Fibroblast of mammary gland (primary cell): Measurements from ENCODE around the gene SBF2.
A peak's percentile ranks its signal among the peaks of the same experiment; 100 is the strongest.

ENCODE experiments used
- DNase-seq: peaks from one replicate; pipeline ENCODE4 v3.0.0-alpha.2; 2010; ENCODE audit warnings: low read depth
- H3K4me3 ChIP-seq: 2 replicates; pipeline ENCODE4 v1.5.1; 2011; ENCODE audit warnings: low read depth, mild to moderate bottlenecking, low read length, moderate library complexity; ENCODE audit not compliant: control insufficient read depth
- TF ChIP-seq, protein P1 (sequence below): conservative IDR thresholded peaks from 2 replicates; pipeline ENCODE4 v1.5.1; 2011; ENCODE audit warnings: low read depth, low read length, inconsistent platforms; ENCODE audit not compliant: control insufficient read depth, insufficient read depth

Gene SBF2

DNA sequence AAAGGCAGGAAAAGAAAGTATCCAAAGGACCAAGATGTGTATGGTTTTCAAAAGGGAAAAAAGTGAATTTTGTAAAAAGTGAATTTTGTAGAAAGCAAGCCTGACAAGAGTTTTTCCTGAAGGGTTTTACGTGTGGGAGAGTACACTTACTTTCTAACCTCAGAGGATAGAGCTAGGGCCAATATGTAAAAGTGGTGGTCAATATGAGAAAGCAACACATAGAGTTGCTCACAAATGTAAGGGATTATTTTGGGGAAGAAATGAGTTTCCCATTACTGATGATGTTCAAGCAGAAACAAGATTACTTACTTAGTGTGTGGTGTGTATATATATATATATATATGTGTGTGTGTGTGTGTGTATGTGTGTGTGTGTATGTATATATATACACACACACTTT lies 467.6 kb downstream of the SBF2 start:
- TF ChIP-seq, protein P1, sequence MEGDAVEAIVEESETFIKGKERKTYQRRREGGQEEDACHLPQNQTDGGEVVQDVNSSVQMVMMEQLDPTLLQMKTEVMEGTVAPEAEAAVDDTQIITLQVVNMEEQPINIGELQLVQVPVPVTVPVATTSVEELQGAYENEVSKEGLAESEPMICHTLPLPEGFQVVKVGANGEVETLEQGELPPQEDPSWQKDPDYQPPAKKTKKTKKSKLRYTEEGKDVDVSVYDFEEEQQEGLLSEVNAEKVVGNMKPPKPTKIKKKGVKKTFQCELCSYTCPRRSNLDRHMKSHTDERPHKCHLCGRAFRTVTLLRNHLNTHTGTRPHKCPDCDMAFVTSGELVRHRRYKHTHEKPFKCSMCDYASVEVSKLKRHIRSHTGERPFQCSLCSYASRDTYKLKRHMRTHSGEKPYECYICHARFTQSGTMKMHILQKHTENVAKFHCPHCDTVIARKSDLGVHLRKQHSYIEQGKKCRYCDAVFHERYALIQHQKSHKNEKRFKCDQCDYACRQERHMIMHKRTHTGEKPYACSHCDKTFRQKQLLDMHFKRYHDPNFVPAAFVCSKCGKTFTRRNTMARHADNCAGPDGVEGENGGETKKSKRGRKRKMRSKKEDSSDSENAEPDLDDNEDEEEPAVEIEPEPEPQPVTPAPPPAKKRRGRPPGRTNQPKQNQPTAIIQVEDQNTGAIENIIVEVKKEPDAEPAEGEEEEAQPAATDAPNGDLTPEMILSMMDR: no peak
- no peak overlapping the region for H3K4me3 ChIP-seq
- no peak for DNase-seq

DNA sequence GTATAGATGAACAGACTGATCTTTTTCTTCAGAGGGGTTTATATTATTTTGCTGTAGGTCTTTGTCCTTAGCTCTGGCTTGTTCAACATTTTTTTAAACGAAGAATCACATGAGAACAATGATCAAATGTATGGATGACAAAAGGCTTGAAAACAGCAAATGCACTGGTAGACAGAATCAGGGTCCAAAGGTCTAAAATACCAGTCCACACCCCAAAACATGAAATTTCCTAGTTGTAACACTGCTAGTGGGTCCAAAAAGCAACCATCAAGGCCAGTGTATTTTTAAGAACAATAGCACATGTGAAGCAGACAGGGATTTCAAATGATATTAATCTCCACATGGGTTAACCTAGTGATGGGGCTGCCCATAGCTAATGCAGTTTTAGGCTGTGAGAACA lies 468.1 kb downstream of the SBF2 start:
- TF ChIP-seq, protein P1: no peak
- DNase-seq: no peak
- H3K4me3 ChIP-seq: no peak overlapping the region

DNA sequence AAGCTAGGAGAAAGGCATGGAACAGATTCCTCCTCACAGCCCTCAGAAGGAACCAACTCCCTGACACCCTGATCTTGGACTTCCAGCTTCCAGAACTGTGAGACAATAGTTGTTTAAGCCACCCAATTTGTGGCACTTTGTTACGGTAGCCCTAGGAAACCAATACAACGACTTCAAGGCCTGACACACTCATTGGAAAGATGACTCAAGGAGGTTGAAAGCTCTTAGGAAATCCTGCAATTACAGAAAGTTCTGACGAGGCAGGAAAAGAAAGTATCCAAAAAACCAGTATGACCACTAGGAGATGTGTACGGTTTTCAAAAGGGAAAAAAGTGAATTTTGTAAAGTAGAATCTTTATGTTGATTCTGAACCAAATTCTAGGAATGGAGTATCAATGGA lies 468.7 kb downstream of the SBF2 start:
- H3K4me3 ChIP-seq: no peak overlapping the region
- peak; percentile 85 for DNase-seq
- TF ChIP-seq, protein P1: peak; percentile 24

DNA sequence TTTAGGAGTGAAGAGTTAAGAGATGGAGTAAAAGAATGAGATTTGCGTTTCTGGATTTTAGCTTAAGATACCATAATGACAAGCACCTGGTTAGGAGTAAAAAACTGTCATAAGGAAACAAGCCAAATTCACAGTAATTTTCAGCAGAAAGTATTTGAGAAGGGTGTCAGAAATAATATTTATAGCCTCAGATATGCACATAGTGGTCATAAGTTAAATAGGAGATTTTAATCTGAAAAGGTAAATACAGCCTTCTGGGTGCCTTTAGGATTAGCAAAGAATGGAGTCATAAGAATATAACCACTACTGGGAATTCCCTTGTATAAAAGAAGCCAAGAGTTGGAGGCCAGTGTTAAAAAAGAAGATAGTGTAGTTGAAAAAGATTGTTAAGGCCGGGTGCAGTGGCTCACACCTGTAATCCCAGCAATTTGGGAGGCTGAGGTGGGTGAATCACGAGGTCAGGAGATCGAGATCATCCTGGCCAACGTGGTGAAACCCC lies 470.1 kb downstream of the SBF2 start:
- TF ChIP-seq, protein P1: no peak
- no peak for DNase-seq
- H3K4me3 ChIP-seq: no peak overlapping the region

DNA sequence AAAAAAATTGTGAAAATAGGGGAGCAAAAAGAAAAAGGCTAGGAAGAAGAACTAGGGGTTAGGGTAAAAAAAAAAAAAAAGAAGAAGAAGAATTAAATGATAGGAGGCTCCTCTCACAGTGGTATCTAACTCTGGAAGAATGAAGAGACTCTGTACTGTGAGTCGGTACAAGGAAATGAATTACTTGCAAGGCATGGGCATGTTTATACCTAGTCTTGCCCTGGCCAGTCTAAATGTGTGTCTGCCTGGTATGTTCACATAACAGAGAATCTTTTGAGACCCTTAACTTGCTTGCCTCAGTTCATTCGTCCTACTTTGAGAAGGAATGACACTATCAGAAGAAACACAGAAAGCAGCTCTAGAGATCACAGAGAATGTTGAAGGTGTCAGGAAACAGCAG lies 470.6 kb downstream of the SBF2 start:
- no peak overlapping the region for H3K4me3 ChIP-seq
- TF ChIP-seq, protein P1: no peak
- no peak for DNase-seq

DNA sequence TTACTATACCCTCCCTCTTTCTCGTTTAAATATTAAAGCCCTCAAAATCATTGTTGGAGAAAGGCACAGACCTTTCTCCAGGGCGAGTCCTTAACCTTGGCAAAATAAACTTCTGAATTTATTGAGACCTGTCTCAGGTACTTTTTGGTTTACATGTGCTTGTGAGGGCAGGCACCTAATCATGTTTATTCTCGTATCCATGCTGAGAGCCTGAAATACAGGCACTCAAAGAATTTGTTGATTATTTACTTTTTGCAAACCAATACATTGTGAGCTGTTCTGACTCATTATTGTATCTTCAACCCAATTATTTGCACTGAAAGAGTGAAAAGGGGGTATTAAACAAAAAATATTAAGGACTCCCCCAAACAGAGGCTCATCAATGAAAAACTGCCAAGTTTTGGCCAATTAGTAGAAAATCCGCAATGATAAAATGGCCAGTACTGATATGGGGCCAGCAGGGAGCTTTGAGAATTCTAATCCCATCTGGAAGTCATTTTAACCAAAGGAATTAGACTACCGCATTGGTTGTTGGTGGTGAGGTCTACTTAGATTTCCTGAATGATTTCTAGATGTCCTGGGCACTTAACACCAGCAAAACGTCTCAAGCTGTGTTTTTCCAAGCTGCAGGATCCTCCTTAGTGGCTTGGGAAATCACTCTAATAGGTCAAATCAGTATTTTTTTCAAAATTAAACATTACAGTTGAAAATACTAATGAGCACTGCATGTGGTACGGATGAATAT lies 472.8 kb downstream of the SBF2 start:
- peak; percentile 69 for DNase-seq
- TF ChIP-seq, protein P1: no peak
- no peak overlapping the region for H3K4me3 ChIP-seq
